Measurements from ENCODE around the gene PAAF1.

PAAF1 gene

GRCh38 chr11:73968356-73968966 is 91.7 kb downstream of the PAAF1 start:
- FAIRE-seq = no peak
- no peak for DNase-seq (ENCODE audit: extremely low spot score, insufficient read length, low read depth)

- FAIRE-seq = no peak
- no peak for DNase-seq (ENCODE audit: extremely low spot score, insufficient read length, low read depth)
Measured at GRCh38 chr11:73969091-73969490, 92.3 kb downstream of the PAAF1 start.

- no peak for FAIRE-seq
- DNase-seq (ENCODE audit: extremely low spot score, insufficient read length, low read depth) = no peak
Measured at GRCh38 chr11:73969991-73970800, 93.4 kb downstream of the PAAF1 start.

GRCh38 chr11:73971175-73971719 is 94.4 kb downstream of the PAAF1 start:
- DNase-seq (ENCODE audit: extremely low spot score, insufficient read length, low read depth) (no peak), FAIRE-seq (no peak)

GRCh38 chr11:73972187-73972586 is 95.4 kb downstream of the PAAF1 start:
- FAIRE-seq = no peak
- DNase-seq (ENCODE audit: extremely low spot score, insufficient read length, low read depth) = no peak

- no peak for FAIRE-seq
- no peak for DNase-seq (ENCODE audit: extremely low spot score, insufficient read length, low read depth)
Measured at GRCh38 chr11:73972620-73973449, 96.0 kb downstream of the PAAF1 start.

- FAIRE-seq = no peak
- DNase-seq (ENCODE audit: extremely low spot score, insufficient read length, low read depth) = no peak
Measured at GRCh38 chr11:73974604-73975478, 98.0 kb downstream of the PAAF1 start.

GRCh38 chr11:73975479-73975757 is 98.6 kb downstream of the PAAF1 start:
- DNase-seq (ENCODE audit: extremely low spot score, insufficient read length, low read depth) (no peak), FAIRE-seq (no peak)

- DNase-seq (ENCODE audit: extremely low spot score, insufficient read length, low read depth) (no peak), FAIRE-seq (no peak)
Measured at GRCh38 chr11:73976451-73977151, 99.8 kb downstream of the PAAF1 start.

- FAIRE-seq (no peak), DNase-seq (ENCODE audit: extremely low spot score, insufficient read length, low read depth) (no peak)
Measured at GRCh38 chr11:73977856-73978519, 101.2 kb downstream of the PAAF1 start.

GRCh38 chr11:73978576-73979086 is 101.8 kb downstream of the PAAF1 start:
- FAIRE-seq (no peak), DNase-seq (ENCODE audit: extremely low spot score, insufficient read length, low read depth) (no peak)

GRCh38 chr11:73980001-73980961 is 103.5 kb downstream of the PAAF1 start:
- peak; percentile 62 for DNase-seq (ENCODE audit: extremely low spot score, insufficient read length, low read depth)
- peak; percentile 81 for FAIRE-seq
